NCI-H345 (cell line): ENCODE data around the gene FKBP15.
"Not testable (repeated sequence)": the region's sequence is repeated elsewhere in the genome, so short reads cannot be mapped to it uniquely, and the experiment has no call there.

Source experiments
- DNase-seq: peaks from one replicate; lab custom pipeline; 2025; lab: John Stamatoyannopoulos, UW

The FKBP15 gene, protein sequence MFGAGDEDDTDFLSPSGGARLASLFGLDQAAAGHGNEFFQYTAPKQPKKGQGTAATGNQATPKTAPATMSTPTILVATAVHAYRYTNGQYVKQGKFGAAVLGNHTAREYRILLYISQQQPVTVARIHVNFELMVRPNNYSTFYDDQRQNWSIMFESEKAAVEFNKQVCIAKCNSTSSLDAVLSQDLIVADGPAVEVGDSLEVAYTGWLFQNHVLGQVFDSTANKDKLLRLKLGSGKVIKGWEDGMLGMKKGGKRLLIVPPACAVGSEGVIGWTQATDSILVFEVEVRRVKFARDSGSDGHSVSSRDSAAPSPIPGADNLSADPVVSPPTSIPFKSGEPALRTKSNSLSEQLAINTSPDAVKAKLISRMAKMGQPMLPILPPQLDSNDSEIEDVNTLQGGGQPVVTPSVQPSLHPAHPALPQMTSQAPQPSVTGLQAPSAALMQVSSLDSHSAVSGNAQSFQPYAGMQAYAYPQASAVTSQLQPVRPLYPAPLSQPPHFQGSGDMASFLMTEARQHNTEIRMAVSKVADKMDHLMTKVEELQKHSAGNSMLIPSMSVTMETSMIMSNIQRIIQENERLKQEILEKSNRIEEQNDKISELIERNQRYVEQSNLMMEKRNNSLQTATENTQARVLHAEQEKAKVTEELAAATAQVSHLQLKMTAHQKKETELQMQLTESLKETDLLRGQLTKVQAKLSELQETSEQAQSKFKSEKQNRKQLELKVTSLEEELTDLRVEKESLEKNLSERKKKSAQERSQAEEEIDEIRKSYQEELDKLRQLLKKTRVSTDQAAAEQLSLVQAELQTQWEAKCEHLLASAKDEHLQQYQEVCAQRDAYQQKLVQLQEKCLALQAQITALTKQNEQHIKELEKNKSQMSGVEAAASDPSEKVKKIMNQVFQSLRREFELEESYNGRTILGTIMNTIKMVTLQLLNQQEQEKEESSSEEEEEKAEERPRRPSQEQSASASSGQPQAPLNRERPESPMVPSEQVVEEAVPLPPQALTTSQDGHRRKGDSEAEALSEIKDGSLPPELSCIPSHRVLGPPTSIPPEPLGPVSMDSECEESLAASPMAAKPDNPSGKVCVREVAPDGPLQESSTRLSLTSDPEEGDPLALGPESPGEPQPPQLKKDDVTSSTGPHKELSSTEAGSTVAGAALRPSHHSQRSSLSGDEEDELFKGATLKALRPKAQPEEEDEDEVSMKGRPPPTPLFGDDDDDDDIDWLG

DNA sequence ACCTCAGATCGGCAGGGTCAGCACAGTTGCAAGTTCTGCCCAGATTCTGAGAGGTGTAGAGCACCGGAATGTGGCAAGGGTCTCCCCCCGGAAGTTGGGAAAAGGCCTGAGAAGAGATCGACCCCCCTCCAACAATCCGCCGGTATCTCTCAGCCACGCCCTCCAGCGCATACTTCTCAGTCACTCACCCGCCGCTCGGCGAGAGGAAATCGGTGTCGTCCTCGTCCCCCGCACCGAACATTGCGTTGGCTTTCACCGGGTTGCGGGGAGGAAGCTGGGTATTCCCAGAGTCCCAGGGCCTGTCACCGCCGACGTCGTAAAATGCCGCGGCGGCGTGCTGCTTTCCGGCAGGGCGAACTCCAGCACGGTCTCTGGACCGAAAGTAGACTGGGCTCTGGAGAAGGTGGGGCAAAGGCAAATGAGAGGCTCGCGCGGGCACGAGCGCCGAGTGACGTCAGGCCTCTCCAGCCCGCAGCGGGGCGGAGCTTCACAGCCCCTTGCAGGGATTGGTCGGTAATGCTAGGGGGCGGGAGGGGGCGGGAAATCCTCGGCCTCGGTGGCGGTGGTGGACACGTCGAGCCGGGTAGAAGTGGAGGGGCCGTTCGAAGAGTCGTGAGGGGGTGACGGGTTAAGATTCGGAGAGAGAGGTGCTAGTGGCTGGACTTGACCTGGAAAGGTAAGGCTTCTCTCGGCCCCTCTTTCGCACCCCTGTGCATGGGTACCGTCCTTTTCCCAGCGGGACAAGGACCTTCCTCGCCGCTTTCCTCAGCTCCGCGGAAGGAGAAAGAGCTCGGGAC, at the start of gene FKBP15, which contains the start of gene SLC31A1:
Gene FKBP15 (minus strand): TSS at position 275 of the 797 bp plus-strand sequence. CDS start 34 bp downstream, at position 241.
Gene SLC31A1 (plus strand): TSS at position 542 of the 797 bp plus-strand sequence. CDS start 34,605 bp downstream, outside the sequence.
- DNase-seq, result peak; percentile 98

GRCh38 chr9:113269871-113270270, 48.8 kb upstream of the FKBP15 start:
- no peak for DNase-seq

- DNase-seq, result no peak
Observed at GRCh38 chr9:113269355-113269754, 48.3 kb upstream of the FKBP15 start.

DNA sequence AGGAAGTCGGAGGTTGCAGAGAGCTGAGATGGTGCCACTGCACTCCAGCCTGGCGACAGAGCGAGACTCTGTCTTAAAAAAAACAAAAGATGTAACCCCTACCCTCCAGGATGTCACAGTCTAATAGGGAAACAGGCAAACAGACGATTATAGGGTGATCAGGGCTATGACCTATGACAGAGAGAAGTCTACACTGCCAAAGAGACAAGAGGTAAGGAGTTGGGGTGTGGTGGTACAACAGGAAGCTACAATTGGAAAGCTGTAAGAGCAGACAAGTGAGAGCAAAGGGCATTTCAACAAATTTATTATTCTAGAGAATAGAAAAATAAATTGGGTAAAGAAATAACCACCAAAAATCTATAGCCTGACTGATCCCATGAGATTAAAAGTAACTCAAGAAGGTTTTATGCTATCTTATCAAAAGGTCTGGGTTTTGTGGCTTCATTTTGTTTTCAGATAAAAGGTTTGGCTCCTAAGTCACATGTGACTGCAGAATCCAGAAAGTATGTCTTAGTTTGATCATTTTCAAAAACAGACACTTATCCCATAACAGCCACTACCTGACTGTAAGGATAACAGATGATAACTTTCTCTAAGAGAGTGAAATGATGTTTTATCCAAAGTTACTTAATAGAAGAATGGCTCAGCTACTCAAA, 47.0 kb upstream of the FKBP15 start:
- no peak for DNase-seq

DNA sequence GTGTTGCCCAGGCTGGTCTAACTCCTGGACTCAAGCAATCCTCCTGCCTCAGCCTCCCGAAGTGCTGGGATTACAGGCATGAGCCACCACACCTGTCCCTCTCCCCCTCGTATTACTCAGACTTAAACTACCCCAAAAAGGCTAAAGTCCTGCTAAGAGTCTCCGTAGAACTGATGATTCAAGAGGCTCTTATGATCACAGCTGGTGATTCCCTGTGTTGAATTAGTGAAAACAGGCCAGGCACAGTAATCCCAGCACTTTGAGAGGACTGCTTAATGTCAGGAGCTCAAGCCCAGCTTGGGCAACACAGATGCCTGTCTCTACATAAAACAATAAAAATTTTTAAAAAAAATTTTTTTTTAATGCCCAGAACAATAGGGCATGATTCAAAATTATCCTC, 45.1 kb upstream of the FKBP15 start:
- DNase-seq, result no peak

DNA sequence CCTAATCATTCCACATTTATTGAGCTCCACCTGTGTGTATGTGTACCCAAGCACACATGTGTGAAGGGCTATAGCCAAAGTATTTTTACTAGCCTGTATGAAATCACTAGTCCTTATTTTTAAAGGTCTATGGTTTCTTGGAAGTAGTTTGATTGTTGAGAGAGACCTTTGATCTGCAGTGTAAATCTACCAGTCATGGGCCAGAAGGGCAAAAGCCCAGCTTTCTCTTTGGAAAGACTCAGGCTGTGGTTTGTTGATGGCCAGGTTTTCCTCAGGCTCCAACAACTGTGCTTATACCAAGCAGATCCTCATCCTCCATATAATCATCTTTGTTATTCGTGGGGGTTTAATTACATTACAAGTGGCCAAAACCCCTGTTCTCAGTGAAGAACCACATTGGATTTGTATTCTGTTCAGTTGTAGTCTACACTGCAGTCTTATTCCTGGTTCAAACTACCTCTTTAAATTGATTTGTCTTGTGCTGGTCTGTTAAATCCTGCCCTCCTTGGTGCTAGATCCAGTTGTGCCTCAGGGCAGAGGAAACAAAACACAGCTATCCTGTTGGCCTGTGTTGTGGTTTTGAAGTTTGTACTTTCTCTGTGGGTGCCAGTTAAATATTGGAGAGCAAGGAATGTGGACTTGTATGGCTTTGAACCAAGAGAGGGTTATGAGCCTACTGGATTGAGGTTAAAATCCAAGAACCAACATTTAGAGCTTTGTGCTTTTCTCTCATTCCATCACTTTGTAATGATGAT, 41.0 kb upstream of the FKBP15 start:
- no peak for DNase-seq

DNA sequence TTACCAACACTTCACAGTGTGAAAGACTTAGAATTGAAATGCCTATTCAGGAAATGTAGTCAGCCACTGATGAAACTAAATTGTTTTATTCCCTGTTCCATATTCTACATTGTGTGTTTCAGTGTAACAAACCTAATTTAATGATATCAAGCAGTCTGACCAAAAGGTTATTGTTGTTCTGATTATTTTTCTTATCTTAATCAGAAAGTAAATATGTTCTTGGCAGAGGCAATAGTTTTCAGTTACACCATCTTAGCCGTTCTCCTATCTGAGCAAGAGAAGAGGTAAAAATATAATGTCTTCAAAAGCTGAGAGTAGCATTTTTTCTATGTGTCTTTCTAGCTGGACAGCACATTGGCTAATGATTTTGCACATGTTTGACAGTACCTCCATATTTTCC, 37.2 kb upstream of the FKBP15 start:
- DNase-seq, result no peak

GRCh38 chr9:113257863-113258262, 36.8 kb upstream of the FKBP15 start:
- no peak for DNase-seq

DNA sequence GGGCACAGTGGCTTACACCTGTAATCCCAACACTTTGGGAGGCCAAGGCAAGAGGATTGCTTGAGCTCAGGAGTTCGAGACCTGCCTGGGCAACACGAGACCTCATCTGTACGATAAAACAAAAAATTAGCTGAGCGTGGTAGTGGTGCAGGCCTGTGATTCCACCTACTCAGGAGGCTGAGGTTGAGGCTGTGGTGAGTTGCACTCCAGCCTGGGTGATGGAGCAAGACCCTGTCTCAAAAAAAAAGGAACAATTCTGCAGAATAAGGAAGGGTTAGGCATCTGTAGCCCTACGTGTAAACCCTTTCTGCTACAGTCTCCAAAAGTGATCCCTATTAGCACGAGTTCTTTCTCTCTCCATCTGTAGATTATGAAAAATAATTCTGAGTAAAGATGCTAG, 34.4 kb upstream of the FKBP15 start:
- DNase-seq, result no peak

DNA sequence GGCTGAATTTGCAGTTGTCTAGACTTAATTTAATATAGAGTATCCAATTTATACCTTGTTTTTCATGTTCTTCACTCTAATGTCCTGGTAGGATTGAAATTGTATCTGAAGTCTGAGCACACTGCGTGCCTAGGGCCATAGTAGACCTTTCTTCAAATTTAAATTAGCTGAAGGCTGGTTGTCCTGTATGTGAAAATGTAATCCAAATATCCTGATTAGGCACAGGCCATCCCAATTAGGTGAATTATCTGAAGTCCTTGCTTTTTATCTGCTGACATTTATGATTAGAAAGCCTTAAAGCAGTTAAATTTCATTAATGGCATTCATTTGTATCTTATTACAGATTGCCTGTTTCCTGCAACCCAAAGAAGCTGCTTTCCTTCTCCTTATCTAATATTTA, 33.9 kb upstream of the FKBP15 start:
- DNase-seq, result no peak

- DNase-seq, result no peak
Observed at GRCh38 chr9:113250807-113251206, 29.7 kb upstream of the FKBP15 start.

- not testable (repeated sequence) for DNase-seq
Observed at GRCh38 chr9:113249661-113250060, 28.6 kb upstream of the FKBP15 start.

DNA sequence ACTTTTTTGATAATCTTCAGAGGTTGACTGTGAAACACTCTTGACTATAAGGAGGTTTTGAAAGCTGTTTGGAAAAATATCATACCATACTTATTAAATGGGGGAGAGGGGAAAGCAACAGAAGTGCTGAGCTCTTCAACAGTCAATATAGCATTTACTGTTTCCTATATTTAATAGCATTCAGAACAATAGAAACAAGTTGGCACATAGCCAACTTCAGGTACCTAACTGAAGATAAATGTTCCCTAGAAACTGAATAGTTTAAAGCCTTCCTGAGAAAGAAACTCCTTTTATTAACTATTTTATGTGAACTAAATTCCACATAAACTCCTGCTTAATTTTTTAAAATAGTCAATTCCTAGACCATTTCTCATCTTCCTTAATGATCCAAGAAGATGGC, 26.6 kb upstream of the FKBP15 start:
- DNase-seq, result peak; percentile 36

DNA sequence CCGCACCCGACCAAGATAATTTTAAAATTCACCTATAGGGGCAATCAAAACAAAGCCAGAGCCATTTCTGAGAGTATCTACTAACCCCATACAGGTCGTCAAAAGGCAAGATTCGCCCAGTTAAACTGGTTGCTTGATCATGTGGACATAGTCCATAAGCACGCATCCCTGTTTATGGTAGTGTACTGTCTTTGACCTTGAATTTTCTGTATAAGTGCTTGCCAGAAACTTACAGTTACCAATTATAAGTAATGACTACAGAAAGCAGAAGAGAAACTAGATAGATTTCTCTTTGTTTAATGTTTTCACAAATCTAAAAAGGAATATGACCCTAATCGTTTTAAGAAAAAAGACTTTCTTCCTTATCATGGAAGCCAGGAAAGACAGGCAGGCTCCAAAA, 25.9 kb upstream of the FKBP15 start:
- no peak for DNase-seq

- no peak for DNase-seq
Observed at GRCh38 chr9:113245894-113246293, 24.8 kb upstream of the FKBP15 start.

DNA sequence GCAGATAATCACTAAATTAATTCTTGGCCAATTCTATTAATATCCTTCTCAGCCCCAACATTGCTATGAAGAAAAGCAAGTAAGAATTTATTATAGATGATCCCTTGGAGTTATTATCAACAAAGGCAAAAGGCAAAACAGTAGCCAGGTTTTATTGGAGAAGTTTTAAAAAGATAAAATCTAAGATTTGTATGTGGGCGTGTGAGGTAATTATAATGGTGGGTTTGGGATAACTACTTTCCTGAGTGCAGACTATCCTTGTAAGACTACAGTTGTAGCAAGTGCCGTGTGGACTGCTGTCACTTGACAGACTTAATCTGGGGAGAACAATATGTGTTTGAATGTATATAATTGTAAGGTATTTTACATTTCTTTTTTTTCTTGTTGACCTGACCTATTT, 23.5 kb upstream of the FKBP15 start:
- no peak for DNase-seq

- DNase-seq, result no peak
Observed at GRCh38 chr9:113241161-113241560, 20.1 kb upstream of the FKBP15 start.

DNA sequence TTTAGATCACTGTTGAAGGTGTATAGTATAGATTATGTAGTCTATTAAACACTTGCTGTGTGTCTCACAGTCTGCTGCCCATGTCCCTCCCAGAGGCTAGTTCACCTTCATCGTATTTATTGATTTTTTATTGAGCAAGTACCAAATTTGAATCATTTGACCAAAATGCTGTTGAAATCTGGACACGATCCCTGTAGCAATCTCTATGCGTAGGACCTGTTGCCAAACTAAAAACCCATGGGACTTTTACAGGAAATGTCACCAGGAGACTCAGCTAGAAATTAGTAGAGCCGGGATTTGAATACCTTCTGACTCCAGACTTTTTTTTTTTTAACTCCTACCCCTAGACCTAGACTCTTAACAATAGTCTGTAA, 17.8 kb upstream of the FKBP15 start:
- no peak for DNase-seq

GRCh38 chr9:113238202-113238858, 17.3 kb upstream of the FKBP15 start:
- no peak for DNase-seq

DNA sequence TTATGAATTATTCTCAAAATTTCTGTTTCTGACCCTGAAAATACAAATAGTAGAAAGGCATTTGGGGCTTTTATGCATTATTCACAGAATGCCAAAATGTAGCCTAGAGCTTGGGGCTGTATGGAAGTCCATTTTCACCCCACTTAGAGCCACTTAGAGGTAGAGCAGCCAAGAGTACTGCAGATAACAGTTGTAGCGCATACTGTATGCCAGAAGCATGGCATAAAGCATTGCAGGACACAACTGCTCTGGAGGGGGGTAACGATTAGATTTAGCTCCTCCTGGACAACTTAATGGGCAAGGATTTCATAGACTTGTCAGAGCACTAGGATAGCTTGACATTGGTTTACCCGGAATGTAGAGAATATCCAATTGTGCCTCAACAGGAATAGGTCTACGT, 15.9 kb upstream of the FKBP15 start:
- DNase-seq, result no peak
